SK-N-DZ (cell line): ENCODE data around the gene ZNF787.

ENCODE experiments used
- DNase-seq: peaks from one replicate; pipeline ENCODE4 v3.0.0-alpha.2; 2015; ENCODE audit warnings: low spot score

ZNF787 gene

DNA sequence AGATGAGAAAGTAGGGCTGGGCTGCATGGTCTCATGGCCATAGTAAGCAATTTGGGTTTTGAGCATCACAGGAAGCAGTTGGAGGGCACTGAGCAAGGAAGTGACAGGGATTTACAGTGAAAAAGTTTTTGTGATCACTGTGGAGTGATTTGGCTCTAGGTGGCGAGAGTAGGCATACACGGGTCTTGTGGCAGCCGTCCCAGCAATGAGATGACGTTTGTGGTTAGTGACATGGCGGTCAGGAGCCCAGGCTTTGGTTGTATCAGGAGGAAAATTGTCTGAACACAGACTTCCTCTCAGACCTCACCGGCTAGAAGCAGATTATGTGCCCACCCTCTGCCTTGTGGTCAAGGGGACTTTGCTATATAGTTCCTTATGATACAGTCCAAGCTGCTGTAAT is 23.3 kb upstream of the ZNF787 start:
- no peak for DNase-seq

DNA sequence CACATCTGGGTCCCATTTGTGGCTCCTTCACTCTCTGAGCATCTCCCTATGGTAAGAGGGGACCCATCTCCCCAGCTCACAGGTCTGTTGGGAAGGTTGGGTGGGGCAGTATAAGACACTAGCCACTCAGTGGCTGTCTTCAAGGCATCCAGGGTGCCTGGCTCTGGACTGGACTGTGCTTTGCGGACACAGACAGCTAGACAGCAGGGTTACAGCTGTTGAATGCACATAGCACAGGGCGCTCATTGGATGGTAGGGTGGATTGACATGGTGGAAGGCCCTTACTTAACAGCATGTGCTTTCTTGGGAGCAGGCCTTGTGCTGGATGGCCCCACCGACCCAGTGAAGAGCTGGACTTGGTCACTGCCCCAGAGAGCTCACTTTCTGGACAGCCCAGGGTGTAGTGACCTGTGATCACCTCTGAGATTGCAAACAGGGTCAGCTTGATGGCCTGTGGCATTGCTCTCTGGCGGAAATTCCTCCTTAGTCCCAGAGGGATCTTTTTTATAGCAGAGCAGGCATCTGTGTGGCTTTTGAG is 21.9 kb upstream of the ZNF787 start:
- DNase-seq: no peak

DNA sequence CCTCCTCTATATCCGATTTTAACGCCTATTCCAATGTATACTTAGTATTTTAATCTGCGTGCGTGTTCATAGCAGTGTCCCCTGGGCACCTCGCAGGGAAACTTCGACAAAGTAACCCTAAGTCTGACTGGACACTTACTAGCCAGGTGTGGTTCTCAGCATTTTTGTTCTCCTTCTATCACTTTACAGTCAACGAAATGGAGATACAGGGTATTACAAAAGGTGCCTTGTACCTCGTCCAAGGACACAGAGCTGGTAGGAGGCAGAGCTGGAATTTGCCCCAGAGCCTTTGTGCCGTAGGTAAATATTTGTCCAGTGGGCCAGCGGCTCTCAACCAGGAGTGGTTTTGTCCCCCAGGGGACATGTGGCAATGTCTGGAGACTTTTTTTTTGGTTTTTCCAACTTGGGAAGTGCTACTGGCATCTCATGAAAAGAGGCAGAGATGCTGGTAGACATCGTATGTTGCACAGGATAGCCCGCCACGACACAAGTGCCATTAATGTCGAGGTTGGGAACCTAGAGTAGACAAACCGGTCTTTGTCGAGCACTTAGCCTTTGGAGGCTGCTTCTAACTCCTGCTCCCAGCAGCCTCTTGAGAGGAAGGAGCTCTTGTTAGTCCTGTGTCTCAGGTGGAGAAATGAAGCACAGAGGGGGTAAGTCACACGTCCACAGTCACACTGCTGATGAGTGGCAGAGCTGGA is 21.1 kb upstream of the ZNF787 start:
- no peak for DNase-seq

DNA sequence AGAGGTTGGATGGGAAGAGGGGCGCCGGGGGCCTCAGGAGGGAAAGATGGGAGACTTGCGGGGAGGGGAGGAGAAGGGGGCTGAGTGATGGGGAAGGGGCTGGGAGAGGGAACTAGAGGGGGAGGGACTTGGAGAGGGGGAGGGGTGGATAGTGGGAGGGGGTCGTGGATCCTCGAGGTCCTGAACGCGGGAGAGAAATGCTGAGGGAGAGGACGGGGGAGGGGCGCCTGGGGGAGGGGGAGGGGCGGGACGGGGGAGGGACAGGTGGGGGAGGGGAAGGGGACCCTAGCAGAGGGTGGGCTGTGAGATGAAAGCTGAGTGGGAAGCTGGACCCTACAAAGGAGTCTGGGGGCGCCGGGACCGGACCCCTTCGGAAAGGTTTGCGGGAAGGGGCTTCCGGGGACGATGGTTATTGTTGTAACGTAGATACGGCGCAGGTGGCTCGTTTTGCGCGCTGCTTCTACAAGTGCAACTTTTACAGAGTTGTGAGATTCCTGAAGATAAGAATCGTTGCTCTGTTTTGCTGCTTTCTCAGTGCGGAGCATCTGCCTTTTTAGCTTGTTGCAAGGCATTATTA is 20.4 kb upstream of the ZNF787 start:
- no peak for DNase-seq

DNA sequence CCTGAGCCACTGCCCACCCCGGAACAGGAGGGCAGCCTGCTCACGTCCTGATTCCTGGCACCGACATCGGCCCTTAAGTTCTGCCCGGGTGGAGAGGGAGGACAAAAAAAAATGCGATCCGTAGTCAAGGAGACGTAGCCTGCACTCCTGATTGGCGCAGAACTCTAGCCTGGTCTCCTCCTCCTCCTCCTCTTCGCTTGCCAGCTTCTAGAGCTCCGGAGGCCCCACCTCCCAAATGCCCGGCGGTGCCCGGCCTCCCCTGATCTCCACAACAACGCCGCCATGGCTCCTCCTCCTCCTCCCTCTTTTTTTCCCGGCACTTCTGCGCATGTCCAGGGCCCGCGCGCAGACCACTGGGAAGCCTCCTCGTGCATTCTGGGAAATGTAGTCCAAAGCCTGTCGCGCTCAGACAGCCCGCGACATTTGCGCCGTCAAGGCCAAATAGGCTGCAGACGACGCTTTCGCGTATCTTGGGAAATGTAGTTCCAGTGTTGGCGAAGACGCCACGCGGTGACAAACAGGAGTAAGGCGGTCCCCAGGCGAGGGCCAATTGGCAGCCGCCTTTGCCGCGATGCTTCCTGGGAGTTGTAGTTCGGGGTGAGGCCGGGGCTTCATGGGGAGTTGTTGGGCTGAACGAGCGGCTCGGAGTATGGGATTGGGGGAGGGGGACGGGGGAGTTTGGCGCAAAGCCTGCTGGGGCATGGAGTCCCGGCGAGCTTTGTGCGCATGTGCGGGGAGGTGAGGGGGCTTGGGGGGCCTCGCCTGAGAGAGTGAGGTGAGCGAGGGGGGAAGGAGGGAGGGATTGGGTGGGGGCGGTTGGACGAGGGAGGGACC is 19.7 kb upstream of the ZNF787 start, which contains the start of gene ZNF444:
ZNF444 (plus strand) TSS at position 705 of the 834 bp plus-strand sequence. CDS start 5,625 bp downstream, outside the sequence.
- DNase-seq: peak; percentile 96

DNA sequence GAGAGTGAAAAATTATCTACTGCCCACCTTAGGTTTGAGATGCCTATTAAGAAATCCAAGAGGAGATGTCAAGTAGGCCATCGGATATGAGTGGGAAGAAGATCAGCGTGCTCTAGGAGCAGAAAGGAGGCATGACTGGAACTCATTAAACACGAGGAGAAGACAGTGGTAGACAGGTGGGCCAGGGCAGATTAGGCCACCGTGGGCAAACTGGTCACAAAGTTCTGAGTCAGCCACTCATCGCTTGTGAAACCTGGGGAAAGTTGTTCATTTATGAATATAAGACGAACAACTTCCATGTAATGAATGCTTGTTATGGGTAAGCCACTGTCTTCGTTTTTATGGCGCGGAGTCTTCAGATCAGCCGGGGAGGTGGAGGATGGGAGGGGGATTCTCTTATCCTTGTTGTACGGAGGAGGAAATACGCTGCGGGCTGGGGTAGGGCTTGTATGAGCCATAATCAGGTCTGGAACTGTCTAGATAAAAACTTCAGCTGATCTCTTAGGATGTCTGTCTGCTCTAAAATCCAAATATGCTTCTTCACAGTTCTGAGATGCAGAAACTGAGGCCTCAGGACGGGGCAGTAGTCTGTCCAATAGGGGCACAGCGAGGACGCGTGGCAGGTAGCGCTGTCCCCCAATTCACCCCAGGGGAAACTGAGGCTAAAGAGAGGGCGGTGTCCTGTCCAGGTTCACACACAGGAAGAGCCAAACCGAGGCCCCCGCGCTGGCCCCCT is 18.9 kb upstream of the ZNF787 start:
- DNase-seq: no peak

DNA sequence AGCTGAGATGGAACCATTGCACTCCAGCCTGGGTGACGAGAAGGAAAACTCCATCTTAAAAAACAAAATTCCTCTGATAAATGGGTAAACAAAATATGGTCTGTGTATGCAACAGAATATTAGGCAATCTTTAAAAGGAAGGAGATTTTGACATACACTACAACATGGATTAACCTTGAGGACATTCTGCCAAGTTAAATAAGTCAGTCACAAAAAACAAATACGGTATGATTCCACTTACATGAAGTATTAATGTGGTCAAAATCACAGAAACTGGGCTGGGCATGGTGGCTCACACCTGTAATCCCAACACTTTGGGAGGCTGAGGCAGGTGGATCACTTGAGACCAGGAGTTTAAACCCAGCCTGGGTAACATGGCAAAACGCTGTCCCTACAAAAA is 17.0 kb upstream of the ZNF787 start:
- DNase-seq: no peak

DNA sequence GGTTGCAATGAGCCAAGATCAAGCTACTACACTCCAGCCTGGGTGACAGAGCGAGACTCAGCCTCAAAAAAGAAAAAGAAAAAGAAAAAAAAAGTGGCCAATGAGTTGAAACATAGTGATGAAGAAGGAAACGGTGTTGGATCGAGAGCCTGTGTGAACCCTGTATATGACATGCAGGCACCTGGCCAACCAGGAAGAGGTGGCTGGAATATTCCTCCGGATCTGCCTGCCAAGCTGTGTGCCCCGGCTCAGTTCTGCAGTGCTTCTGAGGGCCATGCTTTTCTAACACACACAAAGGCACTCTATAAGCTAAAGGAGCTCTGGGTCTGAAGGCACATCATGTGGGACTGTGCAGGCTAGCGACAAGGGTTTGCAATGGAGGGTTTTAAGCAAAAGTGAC is 16.3 kb upstream of the ZNF787 start:
- no peak for DNase-seq

DNA sequence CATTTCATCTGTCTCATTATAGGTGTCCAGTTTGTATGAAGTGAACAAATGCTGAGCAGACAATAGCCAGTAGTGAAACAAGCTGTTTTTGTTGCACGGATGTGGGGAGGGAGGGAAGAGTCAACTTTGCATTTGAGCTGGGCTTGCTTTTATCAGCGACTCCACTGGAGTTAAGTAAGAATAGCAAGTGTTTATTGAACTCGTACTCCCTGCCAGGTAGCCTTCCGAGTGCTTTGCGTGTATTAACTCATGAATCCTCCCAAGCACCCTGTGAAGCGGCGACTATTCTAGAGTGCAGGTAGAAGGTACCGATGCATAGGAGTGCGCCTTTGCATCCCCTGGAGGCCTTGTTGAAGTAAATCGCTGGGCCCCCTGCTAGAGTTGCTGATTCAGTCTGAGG is 15.3 kb upstream of the ZNF787 start:
- no peak for DNase-seq

DNA sequence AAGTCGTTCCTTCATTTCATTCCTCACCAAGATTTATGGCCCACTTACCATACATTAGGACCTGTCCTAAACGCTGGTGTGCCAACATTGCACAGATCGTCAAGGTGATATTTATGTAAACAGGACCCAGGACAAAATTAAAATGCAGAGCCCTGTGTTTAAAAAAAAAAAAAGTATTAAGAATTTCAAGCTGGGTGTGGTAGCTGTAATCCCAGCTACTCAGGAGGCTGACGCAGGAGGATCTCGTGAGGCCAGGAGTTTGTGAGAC is 13.5 kb upstream of the ZNF787 start:
- DNase-seq: no peak

DNA sequence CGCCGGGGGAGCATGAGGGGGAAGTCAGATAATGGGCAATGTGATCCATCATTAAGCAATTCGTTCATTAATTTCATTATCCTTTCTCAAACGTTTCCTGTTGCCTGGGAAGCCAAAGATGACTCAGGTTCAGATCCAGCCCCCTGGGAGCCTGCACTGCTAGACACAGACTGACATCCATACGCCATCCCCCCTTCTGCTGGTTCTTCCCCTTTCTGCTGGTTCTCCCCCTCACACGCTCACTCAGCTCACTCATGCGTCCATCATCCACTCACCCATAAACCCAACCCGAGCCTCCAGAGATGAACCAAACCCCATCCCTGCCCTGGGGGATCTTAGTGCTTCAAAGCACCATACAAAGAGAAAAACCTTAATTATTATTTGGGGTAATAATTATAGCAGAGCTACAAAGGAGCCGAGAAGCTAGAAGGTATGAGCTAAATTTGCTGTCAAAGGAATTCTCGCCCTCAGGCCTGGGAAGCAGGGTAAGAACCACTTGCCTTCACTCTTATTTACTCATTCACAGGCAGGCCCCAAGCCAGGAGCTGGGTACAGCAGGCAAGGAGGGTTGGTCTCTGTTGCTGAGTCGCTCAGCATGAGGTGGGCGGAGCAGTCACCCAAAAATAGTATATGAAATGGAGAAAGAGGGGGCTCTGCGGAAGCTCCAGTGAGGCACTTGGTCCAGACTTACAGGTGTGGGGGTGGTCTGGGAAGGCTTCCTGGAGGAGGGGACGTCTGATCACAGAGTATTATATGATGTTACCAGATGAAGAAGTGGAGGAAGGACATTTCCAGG is 13.0 kb upstream of the ZNF787 start:
- DNase-seq: no peak

DNA sequence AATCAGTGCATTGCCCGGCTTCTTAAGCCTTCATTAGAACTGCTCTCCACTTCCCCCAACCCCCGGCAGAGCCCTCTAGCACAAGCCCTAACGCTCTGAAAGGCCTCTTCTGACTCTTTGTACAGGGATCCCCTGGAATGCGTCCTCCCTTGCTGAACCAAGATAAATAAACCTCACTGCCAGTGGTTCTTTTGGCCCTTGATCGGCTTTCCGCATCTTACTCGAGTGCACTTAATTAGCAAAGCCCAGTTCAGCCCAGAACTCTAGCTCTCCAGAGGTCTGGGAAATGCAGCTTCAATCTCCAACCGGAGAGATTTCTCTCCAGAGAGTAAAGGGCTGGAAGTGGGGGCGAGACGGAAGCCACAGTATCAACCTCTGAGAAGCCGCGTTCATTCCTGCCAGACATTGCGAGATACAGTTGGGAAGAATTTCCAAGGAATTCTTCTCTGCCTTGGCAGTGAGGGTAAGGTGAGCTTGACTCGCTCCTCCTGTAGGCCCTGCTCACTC is 11.3 kb upstream of the ZNF787 start:
- no peak for DNase-seq

DNA sequence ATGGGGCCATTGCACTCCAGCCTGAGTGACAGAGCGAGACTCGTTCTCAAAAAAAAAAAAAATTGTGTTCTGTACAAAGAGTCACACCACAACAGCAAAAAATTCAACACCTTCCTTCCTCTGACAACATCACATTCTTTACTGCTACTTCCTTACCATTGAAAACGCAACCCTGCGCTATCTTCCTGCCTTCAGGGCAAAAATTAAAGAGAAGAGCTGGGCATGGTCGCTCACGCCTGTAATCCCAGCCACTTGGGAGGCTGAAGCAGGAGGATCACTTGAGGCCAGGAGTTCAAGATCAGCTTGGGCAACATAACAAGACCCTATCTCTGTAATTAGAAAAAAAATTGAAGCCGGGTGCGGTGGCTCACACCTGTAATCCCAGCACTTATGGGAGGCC is 10.6 kb upstream of the ZNF787 start:
- DNase-seq: no peak

DNA sequence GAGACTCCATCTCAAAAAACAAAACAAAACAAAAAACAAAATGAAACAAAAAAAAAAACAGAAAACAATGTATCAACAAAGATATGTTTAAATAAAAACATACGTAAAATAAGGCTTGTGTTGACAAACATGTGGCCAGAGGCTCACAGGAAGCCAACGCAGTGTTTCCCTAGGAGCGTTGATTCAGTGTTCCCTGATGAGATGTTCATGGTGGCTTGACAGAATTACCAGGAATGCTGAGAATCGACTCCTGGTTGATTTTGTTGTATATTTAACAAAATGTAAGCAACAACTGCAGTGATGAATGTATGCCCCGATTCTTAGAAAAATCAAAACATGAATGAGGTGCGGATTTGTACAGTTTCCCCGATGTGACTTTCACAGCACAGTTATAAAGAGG is 8.9 kb upstream of the ZNF787 start:
- no peak for DNase-seq

DNA sequence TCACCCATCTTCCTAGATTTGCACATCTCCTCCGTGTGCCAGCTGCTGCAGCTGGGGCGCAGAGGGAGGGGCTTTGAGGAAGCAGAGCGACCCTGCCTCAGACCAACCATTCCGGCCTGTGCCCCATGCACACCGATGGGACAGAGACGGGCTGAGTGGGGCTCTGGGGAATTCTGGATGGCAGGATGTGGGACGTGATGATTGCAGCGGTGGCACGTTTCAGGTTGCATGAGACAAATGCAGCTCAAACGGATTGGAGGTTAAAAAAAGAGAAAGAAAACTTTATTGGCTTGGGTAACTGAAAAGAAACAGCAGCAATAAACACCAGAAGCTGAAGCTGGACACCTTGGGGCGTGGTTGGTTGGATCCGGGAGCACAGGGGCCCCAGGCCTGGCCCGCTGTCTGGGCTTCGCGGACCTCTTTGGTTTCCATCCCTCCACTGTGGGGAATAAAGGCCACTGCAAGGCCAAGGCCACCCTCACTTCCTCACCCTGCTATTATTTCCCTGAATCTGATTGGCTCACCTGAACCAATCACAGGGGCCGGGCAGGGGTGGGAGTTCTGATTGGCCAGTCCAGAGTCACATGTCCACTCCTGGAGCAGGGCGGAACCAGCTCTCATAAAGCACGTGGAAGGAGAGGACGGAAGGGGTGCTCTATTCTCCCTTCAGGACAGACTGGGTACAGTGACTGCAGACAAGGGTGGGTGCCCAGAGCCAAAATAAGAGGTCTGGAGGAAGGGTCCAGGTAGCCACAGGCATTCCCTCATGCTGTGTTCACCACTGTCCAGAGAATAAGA is 6.1 kb upstream of the ZNF787 start:
- DNase-seq: no peak

DNA sequence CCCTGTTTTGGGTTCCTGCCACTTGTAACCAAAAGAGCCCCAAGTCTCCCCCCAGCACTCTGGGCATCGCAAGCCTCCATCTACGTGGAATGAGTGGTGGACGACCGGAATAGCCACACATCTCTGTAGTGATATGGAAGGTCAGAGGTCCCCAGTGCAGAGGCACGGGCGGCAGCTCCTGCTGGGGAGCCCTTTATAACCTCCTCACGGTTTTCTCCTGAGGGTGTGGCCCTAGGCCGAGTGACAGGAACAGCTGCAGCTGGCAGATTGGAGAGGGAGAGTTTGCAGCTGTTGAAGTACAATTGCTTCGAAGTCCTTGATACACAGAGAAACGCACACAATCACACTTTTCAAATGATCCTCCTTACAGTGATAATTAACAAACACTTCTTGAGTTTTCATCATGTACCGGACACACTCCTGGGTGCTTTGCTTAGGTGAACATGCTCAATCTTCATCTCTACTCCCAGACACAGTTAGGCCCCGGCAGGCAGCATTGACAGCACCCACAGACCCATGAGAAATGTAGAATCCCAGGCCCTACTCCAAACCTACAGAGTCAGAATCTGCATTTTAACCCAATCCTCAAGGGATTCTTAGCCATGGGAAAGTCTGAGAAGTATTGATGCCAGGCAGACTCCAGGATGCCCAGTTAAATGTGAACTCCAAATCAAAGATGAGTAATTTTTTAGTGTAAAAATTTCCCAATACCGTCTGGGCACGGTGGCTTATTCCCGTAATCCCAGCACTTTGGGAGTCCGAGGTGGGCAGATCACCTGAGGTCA is 4.9 kb upstream of the ZNF787 start:
- no peak for DNase-seq

DNA sequence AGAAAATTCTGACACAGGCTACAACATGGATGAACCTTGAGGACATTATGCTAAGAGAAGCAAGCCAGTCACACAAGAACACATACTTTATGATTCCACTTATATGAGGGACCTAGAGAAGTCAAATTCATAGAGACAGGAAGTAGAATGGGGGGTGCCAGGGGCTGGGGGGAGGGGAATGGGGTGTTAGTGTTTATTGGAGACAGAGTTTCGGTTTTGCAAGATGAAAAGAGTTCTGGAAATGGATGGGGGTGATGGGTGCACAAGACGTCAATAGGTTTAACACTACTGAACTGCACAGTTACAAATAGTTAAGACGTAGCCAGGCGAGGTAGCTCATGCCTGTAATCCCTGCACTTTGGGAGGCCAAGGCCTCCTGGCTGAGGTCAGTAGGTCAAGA is 3.5 kb upstream of the ZNF787 start:
- no peak for DNase-seq

DNA sequence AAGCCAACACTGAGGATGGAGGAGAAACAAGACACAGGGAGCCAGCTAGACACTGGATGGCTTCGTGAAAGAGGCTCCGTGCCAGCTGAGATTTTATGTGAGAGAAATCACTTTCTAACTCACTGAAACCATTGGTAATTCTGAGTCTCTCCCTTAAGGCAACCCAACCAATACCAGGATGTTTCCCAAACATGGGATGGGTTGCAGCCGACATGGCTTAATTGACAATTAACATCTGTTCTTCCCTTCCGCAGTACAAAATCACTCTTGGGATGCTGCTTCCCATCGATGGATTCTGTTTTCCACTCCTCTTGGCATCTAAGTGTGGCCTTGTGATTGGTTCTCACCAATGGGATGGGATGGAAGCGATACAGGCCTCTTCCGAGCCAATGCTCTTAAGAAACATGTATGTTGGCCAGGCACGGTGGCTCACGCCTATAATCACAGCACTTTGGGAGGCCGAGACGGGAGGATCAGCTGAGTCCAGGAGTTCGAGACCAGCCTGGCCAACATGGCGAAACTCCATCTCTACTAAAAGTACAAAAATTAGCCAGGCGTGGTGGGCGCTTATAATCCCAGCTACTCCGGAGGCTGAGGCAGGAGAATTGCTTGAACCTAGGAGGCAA is 2.3 kb upstream of the ZNF787 start:
- DNase-seq: no peak
